ENCODE data around the gene ZNF575. TPM values are rescaled to one million over a fixed set of nuclear protein-coding genes. Genes with fewer than 3 reads are reported as not detected.

ZNF575 gene
- total RNA-seq (1.4 and 3.0 TPM in 2 replicates), polyA plus RNA-seq (0.57 and 0.80 TPM in 2 replicates), polyA minus RNA-seq (0.12 TPM in 1 of 2 replicates, not detected in the other), Bru-seq, nascent RNA (percentile 19 among the genes with signal in this experiment), BruChase-seq, experiment 1, labeled RNA remaining after a 6-hour chase (percentile 22 among the genes with signal in this experiment), BruChase-seq, experiment 2, labeled RNA remaining after a 2-hour chase (percentile 26 among the genes with signal in this experiment)
- polyA plus RNA-seq (2011; cell fraction: cytosol; rRNA removed), result 0.31 and 0.42 TPM in 2 replicates
- polyA plus RNA-seq (2011; cell fraction: nucleus; rRNA removed), result 0.20 and 0.35 TPM in 2 replicates
- 0.94 and 1.8 TPM in 2 replicates for polyA plus RNA-seq (2012)
- not detected for polyA minus RNA-seq (2011; cell fraction: cytosol; rRNA and poly(A)+ RNA removed)
- polyA minus RNA-seq (2011; cell fraction: nucleus; rRNA and poly(A)+ RNA removed), result 1.2 TPM in 1 of 2 replicates, not detected in the other
- long read RNA-seq, partial matches to known transcripts, result 13 of 18 reads
- long read RNA-seq, other reads (novel, unspliced or antisense), result 1 of 18 reads

- peak within 1 kb of the TSS; percentile 22 to 61 (median 31) for H3K4me3 ChIP-seq (replicated peaks in 1 of 3; ENCODE audit: insufficient read depth in 1 of 3, low read depth in 1 of 3, low read length in 3 of 3)
- no peak for FAIRE-seq
- no peaks in the 10 kb centered on the region for H3K9me3 ChIP-seq (replicated peaks; ENCODE audit: control insufficient read depth, insufficient read depth, low read length)
- H3K4me2 ChIP-seq (ENCODE audit: insufficient read depth, low read length), result peak within 1 kb of the TSS; percentile 50
- TF ChIP-seq EZH2 (IDR thresholded peaks at IDR 0.05; ENCODE audit: borderline replicate concordance, low read depth, low read length, severe bottlenecking) (no peak), POLR2AphosphoS5 (IDR thresholded peaks at IDR 0.05; ENCODE audit: insufficient read depth, low read depth, low read length) (no peak), MYC (IDR thresholded peaks at IDR 0.05; ENCODE audit: low read depth, low read length) (no peak)
- peak; percentile 96 for DNase-seq (ENCODE audit: low read depth, low spot score)
- dilution Hi-C loops (cut with MboI; ENCODE audit: extremely low pct_ligation_motif_present, low sequenced_read_pairs), result no loop called here
- POLR2A ChIA-PET, result interaction anchor here (1.3 kb wide), 1 partner anchor 8 kb away, joined by 3 read pairs; no protein-coding TSS in a partner anchor
- peak within 1 kb of the TSS; percentile 13 for H3K9ac ChIP-seq (replicated peaks; ENCODE audit: extremely low read depth, insufficient read depth, low read length)
- H3K79me2 ChIP-seq (ENCODE audit: control insufficient read depth, insufficient read depth, low read length), result no peaks in the 10 kb centered on the region
- no TSS peak for BruUV-seq (replicated peaks)
- H3K36me3 ChIP-seq (ENCODE audit: control insufficient read depth in 2 of 2, extremely low read depth in 1 of 2, insufficient read depth in 2 of 2, low read length in 2 of 2), result no peaks in the 10 kb centered on the region
- intact Hi-C loops (cut with micrococcal nuclease), result loop anchor here (1.0 kb wide), 2 partner anchors 63 to 135 kb away; partner anchors contain the start of genes IRGQ and ZNF576
- no peaks in the 10 kb centered on the region for H4K20me1 ChIP-seq (replicated peaks; ENCODE audit: control insufficient read depth, extremely low read depth, insufficient read depth, low read length)
- peak within 1 kb of the TSS; percentile 32 for H3K27ac ChIP-seq (ENCODE audit: insufficient read depth, low read depth, low read length)
- H2AFZ ChIP-seq (ENCODE audit: low read depth, low read length), result peak within 1 kb of the TSS; percentile 91
- CTCF ChIA-PET, result interaction anchor here (0.7 to 6.2 kb wide), 8 partner anchors 8 to 129 kb away, joined by 3 to 118 read pairs (median 14); partner anchors contain the start of genes IRGQ and ZNF576
- peaks cover 10% of the 10 kb centered on the region for H3K4me1 ChIP-seq (ENCODE audit: control insufficient read depth, extremely low read depth, insufficient read depth, low read length)
- H3K9me1 ChIP-seq (replicated peaks; ENCODE audit: control insufficient read depth, extremely low read depth, insufficient read depth, low read length), result no peaks in the 10 kb centered on the region
- H3K27me3 ChIP-seq (ENCODE audit: control insufficient read depth in 2 of 2, insufficient read depth in 2 of 2, low read length in 2 of 2), result no peaks in the 10 kb centered on the region
Observed at GRCh38 chr19:43532962-43533545, at the start of gene ZNF575. Gene ZNF575, plus strand, starts transcription at chr19:43533188. Its CDS starts 1,235 bp downstream, at chr19:43534423.

GRCh38 chr19:43483281-43483680 lies 49.7 kb upstream of the ZNF575 start:
- POLR2A ChIA-PET, result no interaction called here
- H2AFZ ChIP-seq (ENCODE audit: low read depth, low read length), result no peak overlapping the region
- no peak overlapping the region for H3K9ac ChIP-seq (replicated peaks; ENCODE audit: extremely low read depth, insufficient read depth, low read length)
- no peaks in the 10 kb centered on the region for H4K20me1 ChIP-seq (replicated peaks; ENCODE audit: control insufficient read depth, extremely low read depth, insufficient read depth, low read length)
- peaks cover 0 to under 1% of the 10 kb centered on the region in 2 experiments for H3K36me3 ChIP-seq (ENCODE audit: control insufficient read depth in 2 of 2, extremely low read depth in 1 of 2, insufficient read depth in 2 of 2, low read length in 2 of 2)
- H3K79me2 ChIP-seq (ENCODE audit: control insufficient read depth, insufficient read depth, low read length), result no peaks in the 10 kb centered on the region
- CTCF ChIA-PET, result interaction anchor here (0.7 to 3.1 kb wide), 4 partner anchors 17 to 46 kb away, joined by 3 to 9 read pairs (median 6); no protein-coding TSS in a partner anchor
- BruUV-seq (replicated peaks), result no TSS peak
- no peaks in the 10 kb centered on the region for H3K4me1 ChIP-seq (ENCODE audit: control insufficient read depth, extremely low read depth, insufficient read depth, low read length)
- H3K4me3 ChIP-seq (replicated peaks in 1 of 3; ENCODE audit: insufficient read depth in 1 of 3, low read depth in 1 of 3, low read length in 3 of 3), result no peak overlapping the region
- no peak for DNase-seq (ENCODE audit: low read depth, low spot score)
- H3K27me3 ChIP-seq (ENCODE audit: control insufficient read depth in 2 of 2, insufficient read depth in 2 of 2, low read length in 2 of 2), result no peaks in the 10 kb centered on the region
- no peaks in the 10 kb centered on the region for H3K9me1 ChIP-seq (replicated peaks; ENCODE audit: control insufficient read depth, extremely low read depth, insufficient read depth, low read length)
- dilution Hi-C loops (cut with MboI; ENCODE audit: extremely low pct_ligation_motif_present, low sequenced_read_pairs), result no loop called here
- intact Hi-C loops (cut with micrococcal nuclease), result no loop called here
- no peaks in the 10 kb centered on the region for H3K9me3 ChIP-seq (replicated peaks; ENCODE audit: control insufficient read depth, insufficient read depth, low read length)
- FAIRE-seq, result no peak
- H3K4me2 ChIP-seq (ENCODE audit: insufficient read depth, low read length), result no peak overlapping the region
- no peak overlapping the region for H3K27ac ChIP-seq (ENCODE audit: insufficient read depth, low read depth, low read length)
- TF ChIP-seq POLR2A (IDR thresholded peaks at IDR 0.05; ENCODE audit: low read depth, low read length), result no peak
- TF ChIP-seq POLR2AphosphoS5 (IDR thresholded peaks at IDR 0.05; ENCODE audit: insufficient read depth, low read depth, low read length), result no peak
- TF ChIP-seq MYC (IDR thresholded peaks at IDR 0.05; ENCODE audit: low read depth, low read length), result no peak
- no peak for TF ChIP-seq EZH2 (IDR thresholded peaks at IDR 0.05; ENCODE audit: borderline replicate concordance, low read depth, low read length, severe bottlenecking)
- no peak for TF ChIP-seq JUN (IDR thresholded peaks at IDR 0.05; ENCODE audit: borderline replicate concordance, insufficient read depth, insufficient read length, low read depth)
- TF ChIP-seq GATA2 (IDR thresholded peaks at IDR 0.05; ENCODE audit: insufficient read depth, insufficient read length, low read depth, low read length), result no peak
- no peak for TF ChIP-seq MAX (IDR thresholded peaks at IDR 0.05; ENCODE audit: insufficient read depth, insufficient read length)
- TF ChIP-seq CTCF (IDR thresholded peaks at IDR 0.05; ENCODE audit: extremely low read depth in 1 of 2, insufficient read depth in 1 of 2, low read depth in 1 of 2, low read length in 2 of 2), result no peak
- no peak for TF ChIP-seq FOS (IDR thresholded peaks at IDR 0.05; ENCODE audit: borderline replicate concordance, insufficient read depth, low read length)

Data from endothelial cell of umbilical vein (primary cell).